Measurements from ENCODE around the gene ATP2B1. TPM values are rescaled to one million over a fixed set of nuclear protein-coding genes. Genes with fewer than 3 reads are reported as not detected.

The ATP2B1 gene
- total RNA-seq, 3 donors from 2014 or later, result 22.6 to 24.5 (median 23.5) TPM

DNA sequence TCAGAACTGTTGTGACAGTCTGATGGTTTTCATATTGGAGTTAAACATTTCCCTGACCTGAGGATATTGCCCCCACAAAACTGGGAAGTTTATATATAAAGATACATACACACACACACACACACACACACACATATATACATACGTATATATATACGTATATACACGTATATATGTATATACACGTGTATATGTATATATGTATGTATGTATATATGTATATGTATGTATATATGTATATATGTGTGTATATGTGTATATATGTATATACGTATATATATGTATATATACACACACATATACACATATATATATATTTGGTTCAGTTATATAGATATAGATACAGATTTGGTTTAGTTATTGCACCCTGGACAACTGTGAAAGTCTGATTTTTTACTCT, 65.7 kb downstream of the ATP2B1 start:
- no peak overlapping the region for H3K4me3 Mint-ChIP-seq
- no peaks in the 10 kb centered on the region for H3K9me3 Mint-ChIP-seq
- no peak for DNase-seq
- H3K27me3 Mint-ChIP-seq (ENCODE audit: low read depth), result no peaks in the 10 kb centered on the region
- H3K36me3 Mint-ChIP-seq (ENCODE audit: insufficient read depth), result peaks cover 32% of the 10 kb centered on the region
- no peak for ATAC-seq
- peaks cover 37% of the 10 kb centered on the region for H3K4me1 Mint-ChIP-seq (ENCODE audit: low read depth)

- H3K27me3 Mint-ChIP-seq (ENCODE audit: low read depth), result no peaks in the 10 kb centered on the region
- DNase-seq (no peak), ATAC-seq (no peak)
- H3K9me3 Mint-ChIP-seq, result no peaks in the 10 kb centered on the region
- H3K4me1 Mint-ChIP-seq (ENCODE audit: low read depth), result peaks cover 25% of the 10 kb centered on the region
- H3K4me3 Mint-ChIP-seq, result no peak overlapping the region
- H3K36me3 Mint-ChIP-seq (ENCODE audit: insufficient read depth), result peaks cover 41% of the 10 kb centered on the region
These were observed 71.9 kb downstream of the ATP2B1 start for GRCh38 chr12:89636776-89637160.

DNA sequence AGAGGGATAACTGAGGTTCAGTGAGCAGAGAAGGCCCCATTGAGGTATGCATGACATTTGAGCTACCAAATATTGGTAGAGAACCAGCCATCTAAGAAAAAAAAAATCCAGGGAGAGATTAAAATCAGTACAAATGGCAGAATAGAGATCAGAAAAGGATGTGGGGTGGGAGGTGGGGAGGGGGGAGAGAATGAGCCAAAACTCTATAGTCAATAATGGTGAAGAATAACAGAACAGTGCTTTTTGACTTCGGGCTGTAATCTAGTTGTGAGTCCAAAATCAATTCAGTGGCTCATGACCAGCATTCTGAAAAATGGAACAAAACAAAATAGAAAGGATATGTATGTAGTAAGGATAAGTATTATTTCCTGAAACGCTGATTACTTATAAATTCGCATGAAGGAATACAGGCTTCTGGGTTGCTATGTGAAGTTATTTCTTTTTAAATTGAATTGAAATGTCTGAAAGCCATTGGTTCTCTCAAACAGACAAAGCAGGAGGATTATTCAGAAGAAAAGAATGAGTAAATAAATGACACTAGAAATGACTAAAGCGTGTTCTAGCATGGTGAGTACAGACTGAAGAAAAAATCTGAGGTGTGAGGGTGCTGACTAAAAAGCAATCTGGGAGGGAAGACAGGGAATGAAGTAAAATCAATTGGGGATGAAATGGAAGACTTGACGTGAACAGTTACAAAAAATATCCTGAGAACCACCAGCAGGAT, 72.4 kb downstream of the ATP2B1 start:
- ATAC-seq (peak in 1 of 2 donors; percentile 56), DNase-seq (no peak)
- Mint-ChIP-seq H3K27me3 (ENCODE audit: low read depth) (no peaks in the 10 kb centered on the region), H3K4me3 (no peak overlapping the region), H3K9me3 (no peaks in the 10 kb centered on the region), H3K4me1 (ENCODE audit: low read depth) (peaks cover 25% of the 10 kb centered on the region), H3K36me3 (ENCODE audit: insufficient read depth) (peaks cover 46% of the 10 kb centered on the region)

DNA sequence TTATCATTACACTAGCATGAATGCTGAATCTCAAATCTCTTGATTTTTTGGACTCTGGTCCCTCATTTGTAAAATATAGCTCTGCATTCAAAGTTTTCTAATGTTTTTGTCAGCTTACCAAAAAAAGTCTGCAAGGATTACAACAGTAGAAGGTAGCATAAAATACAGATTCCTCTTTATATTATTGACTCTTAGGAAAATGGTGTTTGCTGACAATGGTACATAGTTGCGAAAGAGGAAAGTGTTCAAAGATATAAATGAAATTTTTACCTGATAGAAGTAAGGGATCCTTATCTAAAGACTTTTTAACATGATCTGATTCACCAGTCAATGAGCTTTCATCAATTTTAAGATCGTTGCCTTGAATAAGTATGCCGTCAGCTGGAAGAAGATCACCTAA, 74.1 kb downstream of the ATP2B1 start:
- H3K4me1 Mint-ChIP-seq (ENCODE audit: low read depth), result peaks cover 22% of the 10 kb centered on the region
- no peak for DNase-seq
- ATAC-seq, result no peak
- H3K27me3 Mint-ChIP-seq (ENCODE audit: low read depth), result no peaks in the 10 kb centered on the region
- no peak overlapping the region for H3K4me3 Mint-ChIP-seq
- H3K9me3 Mint-ChIP-seq, result no peaks in the 10 kb centered on the region
- peaks cover 49% of the 10 kb centered on the region for H3K36me3 Mint-ChIP-seq (ENCODE audit: insufficient read depth)

DNA sequence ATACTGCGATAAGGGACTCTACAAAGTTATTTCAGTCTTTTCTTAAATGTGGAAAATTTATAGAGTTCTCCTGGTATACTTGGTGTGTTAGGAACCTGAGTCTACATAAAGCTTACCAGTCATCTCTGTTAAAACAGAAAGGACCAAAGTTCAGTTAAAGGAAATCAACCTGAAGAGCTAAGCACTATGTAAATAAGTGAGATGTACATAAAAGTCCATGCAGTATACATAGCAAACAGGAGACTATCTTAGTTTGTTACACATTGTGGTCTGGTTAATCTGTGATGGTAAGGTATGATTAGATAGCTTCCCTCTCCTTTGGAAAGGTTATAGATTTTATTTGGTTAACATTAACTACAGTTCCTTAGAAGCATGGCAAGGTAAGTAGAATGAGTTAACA, 75.9 kb downstream of the ATP2B1 start:
- H3K9me3 Mint-ChIP-seq, result no peaks in the 10 kb centered on the region
- no peak overlapping the region for H3K4me3 Mint-ChIP-seq
- peaks cover 20% of the 10 kb centered on the region for H3K4me1 Mint-ChIP-seq (ENCODE audit: low read depth)
- H3K36me3 Mint-ChIP-seq (ENCODE audit: insufficient read depth), result peaks cover 60% of the 10 kb centered on the region
- no peak for DNase-seq
- no peaks in the 10 kb centered on the region for H3K27me3 Mint-ChIP-seq (ENCODE audit: low read depth)
- no peak for ATAC-seq

GRCh38 chr12:89622115-89622514, 86.5 kb downstream of the ATP2B1 start:
- no peak for DNase-seq
- no peak for ATAC-seq
- H3K9me3 Mint-ChIP-seq, result no peaks in the 10 kb centered on the region
- no peak overlapping the region for H3K4me3 Mint-ChIP-seq
- no peaks in the 10 kb centered on the region for H3K27me3 Mint-ChIP-seq (ENCODE audit: low read depth)
- peaks cover 13% of the 10 kb centered on the region for H3K4me1 Mint-ChIP-seq (ENCODE audit: low read depth)
- peaks cover 39% of the 10 kb centered on the region for H3K36me3 Mint-ChIP-seq (ENCODE audit: insufficient read depth)

DNA sequence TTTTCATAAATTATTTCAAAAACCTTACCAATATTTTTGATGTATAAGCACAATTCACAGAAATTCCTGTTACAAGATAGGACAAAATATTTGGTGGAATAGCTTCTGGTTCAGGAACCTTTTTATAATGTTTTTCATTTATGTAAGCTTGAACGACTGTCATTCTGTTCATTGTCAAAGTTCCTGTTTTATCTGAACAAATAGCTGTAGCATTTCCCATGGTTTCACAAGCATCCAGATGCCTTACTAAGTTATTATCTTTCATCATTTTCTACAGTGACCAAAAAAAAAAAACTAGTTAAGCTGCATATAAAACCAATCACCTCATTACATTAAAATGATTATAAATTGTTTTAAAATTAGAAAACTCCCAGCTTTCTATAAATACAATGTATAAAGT, 87.1 kb downstream of the ATP2B1 start:
- peaks cover 44% of the 10 kb centered on the region for H3K36me3 Mint-ChIP-seq (ENCODE audit: insufficient read depth)
- no peaks in the 10 kb centered on the region for H3K9me3 Mint-ChIP-seq
- no peak overlapping the region for H3K4me3 Mint-ChIP-seq
- peaks cover 13% of the 10 kb centered on the region for H3K4me1 Mint-ChIP-seq (ENCODE audit: low read depth)
- DNase-seq (no peak), ATAC-seq (no peak)
- H3K27me3 Mint-ChIP-seq (ENCODE audit: low read depth), result no peaks in the 10 kb centered on the region

GRCh38 chr12:89619764-89620163, 88.9 kb downstream of the ATP2B1 start:
- H3K4me3 Mint-ChIP-seq, result no peak overlapping the region
- no peak for DNase-seq
- H3K4me1 Mint-ChIP-seq (ENCODE audit: low read depth), result peaks cover 13% of the 10 kb centered on the region
- no peaks in the 10 kb centered on the region for H3K27me3 Mint-ChIP-seq (ENCODE audit: low read depth)
- no peaks in the 10 kb centered on the region for H3K9me3 Mint-ChIP-seq
- no peak for ATAC-seq
- H3K36me3 Mint-ChIP-seq (ENCODE audit: insufficient read depth), result peaks cover 49% of the 10 kb centered on the region

DNA sequence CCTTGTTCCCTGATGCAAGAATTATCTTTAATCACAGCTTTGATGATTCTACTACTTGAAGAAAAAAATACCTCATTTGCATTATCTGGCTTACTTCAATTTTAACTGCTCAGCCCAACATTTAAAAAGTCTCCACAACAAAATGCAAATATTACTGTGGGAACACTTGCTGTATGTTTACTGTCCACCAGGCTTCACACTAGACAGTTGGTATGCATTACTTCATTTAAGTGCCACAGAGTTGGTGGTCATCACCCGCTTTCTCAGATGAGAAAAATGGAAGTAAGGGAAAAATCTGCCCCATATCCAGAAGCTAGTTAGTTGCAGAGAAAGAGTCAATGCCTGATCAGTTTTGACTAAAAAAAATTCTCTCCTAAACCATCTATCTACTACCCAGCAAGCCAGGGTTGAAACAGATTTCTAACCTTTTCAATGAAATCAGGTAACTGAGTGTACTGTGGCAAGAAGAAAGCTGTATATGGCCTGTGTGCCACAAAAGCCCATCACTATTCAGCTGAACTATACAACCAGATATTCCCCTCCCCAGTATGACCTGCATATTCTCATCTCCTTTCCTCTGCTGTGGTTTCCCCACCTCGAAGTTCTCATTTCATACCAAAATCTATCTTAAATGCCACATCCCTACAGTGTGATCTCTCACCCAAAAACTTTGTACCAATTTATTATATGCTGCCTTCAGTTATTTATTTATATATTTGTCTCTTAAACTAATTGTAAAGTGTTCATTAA, 90.3 kb downstream of the ATP2B1 start:
- ATAC-seq (no peak), DNase-seq (no peak)
- peaks cover 49% of the 10 kb centered on the region for H3K36me3 Mint-ChIP-seq (ENCODE audit: insufficient read depth)
- H3K4me1 Mint-ChIP-seq (ENCODE audit: low read depth), result peaks cover 11% of the 10 kb centered on the region
- H3K9me3 Mint-ChIP-seq, result no peaks in the 10 kb centered on the region
- H3K27me3 Mint-ChIP-seq (ENCODE audit: low read depth), result no peaks in the 10 kb centered on the region
- H3K4me3 Mint-ChIP-seq, result no peak overlapping the region

- Mint-ChIP-seq H3K27me3 (ENCODE audit: low read depth) (no peaks in the 10 kb centered on the region), H3K4me1 (ENCODE audit: low read depth) (no peaks in the 10 kb centered on the region), H3K4me3 (no peak overlapping the region), H3K9me3 (no peaks in the 10 kb centered on the region), H3K36me3 (ENCODE audit: insufficient read depth) (peaks cover 57% of the 10 kb centered on the region)
- no peak for DNase-seq
- ATAC-seq, result no peak
These were observed 98.3 kb downstream of the ATP2B1 start for GRCh38 chr12:89610366-89610765.

DNA sequence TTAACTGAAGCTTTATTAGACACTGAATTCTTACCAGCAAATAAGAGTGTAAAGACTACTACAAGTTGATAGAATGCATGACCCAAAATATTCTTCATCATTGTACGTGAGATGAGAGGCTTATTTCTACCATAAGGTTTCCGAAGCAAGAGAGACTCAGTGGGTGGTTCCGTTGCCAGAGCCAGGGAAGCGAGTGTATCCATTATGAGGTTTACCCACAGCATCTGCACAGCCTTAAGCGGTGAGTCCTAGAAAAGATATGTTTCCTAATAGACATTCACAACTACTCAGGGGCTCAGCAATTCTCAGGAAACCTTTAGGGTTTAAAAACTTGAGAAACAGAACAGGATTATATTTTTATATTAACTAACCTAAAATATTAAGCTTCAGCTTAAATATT, 105.0 kb downstream of the ATP2B1 start:
- Mint-ChIP-seq H3K4me3 (no peak overlapping the region), H3K36me3 (ENCODE audit: insufficient read depth) (peaks cover 51% of the 10 kb centered on the region), H3K4me1 (ENCODE audit: low read depth) (peaks cover 5% of the 10 kb centered on the region), H3K27me3 (ENCODE audit: low read depth) (no peaks in the 10 kb centered on the region), H3K9me3 (no peaks in the 10 kb centered on the region)
- ATAC-seq, result no peak
- no peak for DNase-seq

GRCh38 chr12:89597770-89598169, 110.9 kb downstream of the ATP2B1 start:
- no peak overlapping the region for H3K4me3 Mint-ChIP-seq
- H3K36me3 Mint-ChIP-seq (ENCODE audit: insufficient read depth), result peaks cover 43% of the 10 kb centered on the region
- H3K4me1 Mint-ChIP-seq (ENCODE audit: low read depth), result peaks cover 20% of the 10 kb centered on the region

GRCh38 chr12:89597210-89597609, 111.4 kb downstream of the ATP2B1 start:
- DNase-seq, result no peak
- H3K4me1 Mint-ChIP-seq (ENCODE audit: low read depth), result peaks cover 20% of the 10 kb centered on the region
- peaks cover 44% of the 10 kb centered on the region for H3K36me3 Mint-ChIP-seq (ENCODE audit: insufficient read depth)
- ATAC-seq, result no peak
- no peak overlapping the region for H3K4me3 Mint-ChIP-seq
- no peaks in the 10 kb centered on the region for H3K9me3 Mint-ChIP-seq
- no peaks in the 10 kb centered on the region for H3K27me3 Mint-ChIP-seq (ENCODE audit: low read depth)

More at GRCh38 chr12:89597770-89598169, 110.9 kb downstream of the ATP2B1 start:
- ATAC-seq (no peak), DNase-seq (no peak)
- Mint-ChIP-seq H3K9me3 (no peaks in the 10 kb centered on the region), H3K27me3 (ENCODE audit: low read depth) (no peaks in the 10 kb centered on the region)

DNA sequence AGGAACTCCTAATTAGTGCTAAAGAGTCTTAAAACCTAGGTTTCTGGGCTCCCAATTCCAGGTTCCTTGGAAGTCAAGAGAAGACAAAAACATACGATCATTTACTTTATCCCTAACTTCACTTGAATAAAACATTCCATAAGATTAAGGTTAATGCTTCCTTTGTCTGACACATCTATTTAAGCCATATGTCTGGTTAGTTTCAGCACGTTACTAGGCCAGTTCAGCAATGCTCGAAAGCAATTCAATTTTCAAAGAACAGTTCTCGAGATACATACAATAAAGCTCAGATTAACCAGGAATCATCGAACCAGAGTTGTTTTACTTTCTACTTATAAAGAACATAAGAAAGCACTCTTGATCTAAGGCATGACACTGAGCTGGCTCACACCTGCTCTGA, 114.8 kb downstream of the ATP2B1 start:
- Mint-ChIP-seq H3K9me3 (no peaks in the 10 kb centered on the region), H3K36me3 (ENCODE audit: insufficient read depth) (peaks cover 52% of the 10 kb centered on the region), H3K4me3 (no peak overlapping the region), H3K4me1 (ENCODE audit: low read depth) (peaks cover 20% of the 10 kb centered on the region), H3K27me3 (ENCODE audit: low read depth) (no peaks in the 10 kb centered on the region)
- no peak for ATAC-seq
- DNase-seq, result no peak

DNA sequence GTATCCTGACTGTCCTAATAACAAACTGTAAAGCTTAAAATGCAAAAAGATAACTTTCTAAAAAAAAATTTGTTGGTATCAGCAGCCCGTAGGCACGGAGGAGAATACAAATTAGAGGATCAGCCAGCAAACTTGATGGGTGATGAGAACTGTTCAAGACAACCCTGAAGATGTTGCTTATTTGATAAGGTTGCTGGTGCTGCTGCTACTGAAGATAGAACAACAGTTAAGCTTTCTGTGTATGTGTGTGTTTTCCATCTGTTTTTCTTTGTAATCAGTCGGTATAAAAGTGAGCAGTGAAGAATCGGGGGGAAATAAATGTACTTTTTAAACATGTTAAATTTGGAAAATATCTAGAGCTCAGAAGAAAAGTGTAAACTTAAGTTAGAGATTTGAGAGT, 115.4 kb downstream of the ATP2B1 start:
- no peaks in the 10 kb centered on the region for H3K27me3 Mint-ChIP-seq (ENCODE audit: low read depth)
- peaks cover 14% of the 10 kb centered on the region for H3K4me1 Mint-ChIP-seq (ENCODE audit: low read depth)
- peaks cover 46% of the 10 kb centered on the region for H3K36me3 Mint-ChIP-seq (ENCODE audit: insufficient read depth)
- no peaks in the 10 kb centered on the region for H3K9me3 Mint-ChIP-seq
- H3K4me3 Mint-ChIP-seq, result no peak overlapping the region
- DNase-seq, result no peak
- no peak for ATAC-seq

Data from activated T-cell treated with anti-CD3 and anti-CD28 coated beads, Interleukin-2, amount 50 U/mL, for 4 hours (primary cell).